ENCODE results near the gene SMIM21.

Gene SMIM21

GRCh38 chr18:75454022-75454795, 26.7 kb upstream of the SMIM21 start:
- TF ChIP-seq, protein P1, sequence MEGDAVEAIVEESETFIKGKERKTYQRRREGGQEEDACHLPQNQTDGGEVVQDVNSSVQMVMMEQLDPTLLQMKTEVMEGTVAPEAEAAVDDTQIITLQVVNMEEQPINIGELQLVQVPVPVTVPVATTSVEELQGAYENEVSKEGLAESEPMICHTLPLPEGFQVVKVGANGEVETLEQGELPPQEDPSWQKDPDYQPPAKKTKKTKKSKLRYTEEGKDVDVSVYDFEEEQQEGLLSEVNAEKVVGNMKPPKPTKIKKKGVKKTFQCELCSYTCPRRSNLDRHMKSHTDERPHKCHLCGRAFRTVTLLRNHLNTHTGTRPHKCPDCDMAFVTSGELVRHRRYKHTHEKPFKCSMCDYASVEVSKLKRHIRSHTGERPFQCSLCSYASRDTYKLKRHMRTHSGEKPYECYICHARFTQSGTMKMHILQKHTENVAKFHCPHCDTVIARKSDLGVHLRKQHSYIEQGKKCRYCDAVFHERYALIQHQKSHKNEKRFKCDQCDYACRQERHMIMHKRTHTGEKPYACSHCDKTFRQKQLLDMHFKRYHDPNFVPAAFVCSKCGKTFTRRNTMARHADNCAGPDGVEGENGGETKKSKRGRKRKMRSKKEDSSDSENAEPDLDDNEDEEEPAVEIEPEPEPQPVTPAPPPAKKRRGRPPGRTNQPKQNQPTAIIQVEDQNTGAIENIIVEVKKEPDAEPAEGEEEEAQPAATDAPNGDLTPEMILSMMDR (IDR thresholded peaks at IDR 0.05; ENCODE audit: low read depth, low read length, missing control alignments), result no peak
- no peak for DNase-seq (ENCODE audit: low read depth)
- H3K4me3 ChIP-seq (ENCODE audit: low read depth, low read length), result no peak overlapping the region

- TF ChIP-seq, protein P1 (IDR thresholded peaks at IDR 0.05; ENCODE audit: low read depth, low read length, missing control alignments), result no peak
- H3K4me3 ChIP-seq (ENCODE audit: low read depth, low read length), result no peak overlapping the region
- DNase-seq (ENCODE audit: low read depth), result no peak
Observed at GRCh38 chr18:75450906-75451305, 23.4 kb upstream of the SMIM21 start.

DNA sequence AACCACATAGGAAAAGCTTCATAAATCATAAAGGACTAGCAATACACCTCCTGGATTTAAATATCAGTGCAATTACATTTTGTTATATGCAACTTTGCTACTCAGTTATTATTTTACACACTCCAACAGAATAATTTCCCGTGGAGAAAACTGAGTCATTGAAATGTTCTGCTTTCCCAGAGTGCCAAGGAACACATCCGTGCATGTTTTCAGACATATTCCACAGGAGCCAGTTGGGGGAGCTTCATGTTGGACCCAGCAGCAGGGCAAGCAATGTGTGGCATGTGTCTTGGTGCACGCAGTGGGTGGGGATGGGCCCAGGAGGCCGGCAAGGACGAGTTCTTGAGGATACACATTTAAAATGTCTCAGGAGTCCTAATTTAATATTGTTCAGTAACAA, 14.4 kb upstream of the SMIM21 start:
- no peak overlapping the region for H3K4me3 ChIP-seq (ENCODE audit: low read depth, low read length)
- no peak for DNase-seq (ENCODE audit: low read depth)
- TF ChIP-seq, protein P1 (IDR thresholded peaks at IDR 0.05; ENCODE audit: low read depth, low read length, missing control alignments), result no peak

- TF ChIP-seq, protein P1 (IDR thresholded peaks at IDR 0.05; ENCODE audit: low read depth, low read length, missing control alignments), result no peak
- no peak overlapping the region for H3K4me3 ChIP-seq (ENCODE audit: low read depth, low read length)
- DNase-seq (ENCODE audit: low read depth), result no peak
Observed at GRCh38 chr18:75439348-75439747, 11.8 kb upstream of the SMIM21 start.

- no peak overlapping the region for H3K4me3 ChIP-seq (ENCODE audit: low read depth, low read length)
- DNase-seq (ENCODE audit: low read depth), result no peak
- TF ChIP-seq, protein P1 (IDR thresholded peaks at IDR 0.05; ENCODE audit: low read depth, low read length, missing control alignments), result no peak
Observed at GRCh38 chr18:75438891-75439290, 11.4 kb upstream of the SMIM21 start.

DNA sequence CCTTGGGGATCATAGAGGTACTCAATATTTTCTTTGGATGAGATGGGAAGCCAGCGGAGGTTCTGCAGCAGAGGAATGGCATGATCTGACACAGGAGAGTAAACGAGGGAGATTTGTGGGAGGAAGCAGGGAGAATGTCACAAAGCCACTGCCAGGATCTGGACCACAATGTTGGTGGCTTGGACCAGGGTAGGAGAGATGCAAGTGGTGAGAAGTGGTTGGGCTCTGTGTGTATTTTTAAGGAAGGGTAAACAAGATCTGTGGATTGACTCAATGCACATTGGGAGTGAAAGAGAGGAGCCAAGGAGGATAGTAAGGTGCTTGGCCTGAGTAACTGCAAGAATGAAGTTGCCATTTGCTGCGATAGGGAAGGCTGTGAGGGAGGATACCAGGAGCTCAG, 10.5 kb upstream of the SMIM21 start:
- no peak overlapping the region for H3K4me3 ChIP-seq (ENCODE audit: low read depth, low read length)
- no peak for DNase-seq (ENCODE audit: low read depth)

More for the DNA sequence above, 10.5 kb upstream of the SMIM21 start:
- TF ChIP-seq, protein P1 (IDR thresholded peaks at IDR 0.05; ENCODE audit: low read depth, low read length, missing control alignments), result no peak
